ENCODE measurements around the gene TLR6.

Gene TLR6

GRCh38 chr4:38870098-38870808 is 13.6 kb upstream of the TLR6 start:
- H3K36me3 ChIP-seq, result no peaks in the 10 kb centered on the region; the same call in 1 of the 2 replicates
- no peak overlapping the region for H3K4me3 ChIP-seq (ENCODE audit: low read depth, low read length)
- no peak for DNase-seq
- no peaks in the 10 kb centered on the region for H3K9me3 ChIP-seq (ENCODE audit: severe bottlenecking)
- H3K27me3 ChIP-seq (ENCODE audit: insufficient read depth, low read depth, severe bottlenecking), result no peaks in the 10 kb centered on the region
- no peak overlapping the region for H3K27ac ChIP-seq
- no peak for TF ChIP-seq CTCF (IDR thresholded peaks at IDR 0.05; ENCODE audit: low read depth, low read length)

GRCh38 chr4:38869511-38869910 is 12.9 kb upstream of the TLR6 start:
- no peaks in the 10 kb centered on the region; the same call in 1 of the 2 replicates for H3K36me3 ChIP-seq
- no peak overlapping the region for H3K27ac ChIP-seq
- no peaks in the 10 kb centered on the region for H3K9me3 ChIP-seq (ENCODE audit: severe bottlenecking)
- TF ChIP-seq CTCF (IDR thresholded peaks at IDR 0.05; ENCODE audit: low read depth, low read length), result no peak
- no peak for DNase-seq
- no peak overlapping the region for H3K4me3 ChIP-seq (ENCODE audit: low read depth, low read length)
- H3K27me3 ChIP-seq (ENCODE audit: insufficient read depth, low read depth, severe bottlenecking), result no peaks in the 10 kb centered on the region

GRCh38 chr4:38868059-38868960 is 11.7 kb upstream of the TLR6 start:
- DNase-seq, result peak; percentile 38
- H3K27me3 ChIP-seq (ENCODE audit: insufficient read depth, low read depth, severe bottlenecking), result no peaks in the 10 kb centered on the region
- peak overlapping the region; percentile 40 for H3K27ac ChIP-seq

GRCh38 chr4:38867478-38868058 is 11.0 kb upstream of the TLR6 start, which contains the start of gene FAM114A1:
FAM114A1 (plus strand) TSS chr4:38867806; CDS start chr4:38878079, 10,273 bp downstream.
- H3K27ac ChIP-seq, result peak within 1 kb of the TSS; percentile 42
- TF ChIP-seq CTCF (IDR thresholded peaks at IDR 0.05; ENCODE audit: low read depth, low read length), result no peak
- peak within 1 kb of the TSS; percentile 84 for H3K4me3 ChIP-seq (ENCODE audit: low read depth, low read length)
- H3K9me3 ChIP-seq (ENCODE audit: severe bottlenecking), result no peaks in the 10 kb centered on the region
- DNase-seq, result peak; percentile 81
- no peaks in the 10 kb centered on the region; the same call in 1 of the 2 replicates for H3K36me3 ChIP-seq
- H3K27me3 ChIP-seq (ENCODE audit: insufficient read depth, low read depth, severe bottlenecking), result no peaks in the 10 kb centered on the region

More at GRCh38 chr4:38868059-38868960, 11.7 kb upstream of the TLR6 start:
- Histone ChIP-seq H3K36me3 (no peaks in the 10 kb centered on the region; the same call in 1 of the 2 replicates), H3K9me3 (ENCODE audit: severe bottlenecking) (no peaks in the 10 kb centered on the region), H3K4me3 (ENCODE audit: low read depth, low read length) (peak overlapping the region; percentile 84)
- TF ChIP-seq CTCF (IDR thresholded peaks at IDR 0.05; ENCODE audit: low read depth, low read length), result no peak

GRCh38 chr4:38866973-38867477 is 10.4 kb upstream of the TLR6 start:
- Histone ChIP-seq H3K27ac (peak overlapping the region; percentile 42), H3K4me3 (ENCODE audit: low read depth, low read length) (peak overlapping the region; percentile 84), H3K36me3 (no peaks in the 10 kb centered on the region; the same call in 1 of the 2 replicates), H3K9me3 (ENCODE audit: severe bottlenecking) (no peaks in the 10 kb centered on the region), H3K27me3 (ENCODE audit: insufficient read depth, low read depth, severe bottlenecking) (no peaks in the 10 kb centered on the region)
- no peak for TF ChIP-seq CTCF (IDR thresholded peaks at IDR 0.05; ENCODE audit: low read depth, low read length)
- no peak for DNase-seq
